GM12892 (cell line): Measurements from ENCODE around the gene ACP4.

Source experiments
- POLR2A ChIP-seq: IDR thresholded peaks from 2 replicates; pipeline ENCODE4 v1.6.1; 2011; ENCODE audit warnings: low read depth, low read length, control low read depth
- POLR2AphosphoS5 ChIP-seq: IDR thresholded peaks from 2 replicates; pipeline ENCODE4 v1.6.1; 2011; ENCODE audit warnings: low read depth, low read length, control low read depth
- TAF1 ChIP-seq: IDR thresholded peaks from 2 replicates; pipeline ENCODE4 v1.6.1; 2011; ENCODE audit warnings: low read depth, mild to moderate bottlenecking, control low read depth, low read length, borderline replicate concordance

GRCh38 chr19:50764409-50764808 is 25.8 kb upstream of the ACP4 start:
- TF ChIP-seq POLR2A (no peak), POLR2AphosphoS5 (no peak), TAF1 (no peak)
